Measurements from ENCODE around the gene ARSB. TPM values are rescaled to one million over a fixed set of nuclear protein-coding genes. Genes with fewer than 3 reads are reported as not detected.

Gene ARSB
- total RNA-seq, 2 experiments from 2014 or later: 7.0 to 7.1 TPM

DNA sequence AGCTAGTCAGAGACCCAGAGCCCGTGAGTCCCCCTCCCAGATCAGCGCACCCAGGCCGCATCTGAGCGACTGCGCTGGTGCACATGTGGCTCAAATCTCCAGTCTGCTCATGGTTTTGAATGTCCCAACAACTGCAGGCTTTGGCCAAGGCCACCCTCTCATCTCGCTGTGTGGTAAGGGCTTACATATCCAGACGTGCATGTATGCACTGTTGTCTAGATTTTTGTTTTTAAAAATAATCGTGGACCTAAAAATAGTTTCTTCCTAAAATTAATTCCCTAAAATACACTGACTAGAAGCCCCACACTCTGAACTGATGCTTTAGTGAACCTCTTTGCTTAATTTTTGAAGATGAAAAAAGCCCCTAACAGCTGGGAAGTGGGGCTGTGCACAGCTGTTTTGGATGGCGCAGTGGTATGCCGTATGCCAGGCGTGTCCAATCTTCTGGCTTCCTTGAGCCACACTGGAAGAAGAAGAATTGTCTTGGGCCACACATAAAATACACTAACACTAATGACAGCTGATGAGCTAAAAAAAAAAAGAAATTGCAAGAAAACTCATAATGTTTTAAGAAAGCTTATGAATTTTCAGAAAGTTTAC, 193.5 kb downstream of the ARSB start:
- no peak for DNase-seq
- Mint-ChIP-seq H3K27me3 (ENCODE audit: low read depth) (no peaks in the 10 kb centered on the region), H3K27ac (no peak overlapping the region), H3K4me1 (ENCODE audit: low read depth) (no peaks in the 10 kb centered on the region), H3K4me3 (no peak overlapping the region), H3K9me3 (no peaks in the 10 kb centered on the region), H3K36me3 (ENCODE audit: low read depth) (no peaks in the 10 kb centered on the region)
- CTCF ChIA-PET: no interaction called here
- intact Hi-C loops (cut with micrococcal nuclease): no loop called here

GRCh38 chr5:78787783-78788182, 197.3 kb downstream of the ARSB start:
- no peaks in the 10 kb centered on the region for H3K4me1 Mint-ChIP-seq (ENCODE audit: low read depth)
- CTCF ChIA-PET: no interaction called here
- intact Hi-C loops (cut with micrococcal nuclease): no loop called here
- H3K9me3 Mint-ChIP-seq: peaks cover 2% of the 10 kb centered on the region
- H3K27ac Mint-ChIP-seq: no peak overlapping the region
- DNase-seq: no peak
- H3K27me3 Mint-ChIP-seq (ENCODE audit: low read depth): no peaks in the 10 kb centered on the region
- no peak overlapping the region for H3K4me3 Mint-ChIP-seq
- H3K36me3 Mint-ChIP-seq (ENCODE audit: low read depth): no peaks in the 10 kb centered on the region

GRCh38 chr5:78785454-78785853, 199.7 kb downstream of the ARSB start:
- H3K27ac Mint-ChIP-seq: no peak overlapping the region
- no peaks in the 10 kb centered on the region for H3K27me3 Mint-ChIP-seq (ENCODE audit: low read depth)
- no peak overlapping the region for H3K4me3 Mint-ChIP-seq
- H3K9me3 Mint-ChIP-seq: peaks cover 2% of the 10 kb centered on the region
- DNase-seq: no peak
- H3K36me3 Mint-ChIP-seq (ENCODE audit: low read depth): peaks cover 6% of the 10 kb centered on the region
- H3K4me1 Mint-ChIP-seq (ENCODE audit: low read depth): no peaks in the 10 kb centered on the region
- CTCF ChIA-PET: no interaction called here
- intact Hi-C loops (cut with micrococcal nuclease): no loop called here

- intact Hi-C loops (cut with micrococcal nuclease): no loop called here
- Mint-ChIP-seq H3K36me3 (ENCODE audit: low read depth) (peaks cover 15% of the 10 kb centered on the region), H3K4me3 (no peak overlapping the region), H3K27ac (no peak overlapping the region), H3K4me1 (ENCODE audit: low read depth) (no peaks in the 10 kb centered on the region), H3K9me3 (peaks cover 2% of the 10 kb centered on the region), H3K27me3 (ENCODE audit: low read depth) (no peaks in the 10 kb centered on the region)
- CTCF ChIA-PET: no interaction called here
- no peak for DNase-seq
These were observed 201.5 kb downstream of the ARSB start for GRCh38 chr5:78783434-78784130.

GRCh38 chr5:78782728-78783127, 202.4 kb downstream of the ARSB start:
- CTCF ChIA-PET: no interaction called here
- intact Hi-C loops (cut with micrococcal nuclease): no loop called here
- peaks cover 2% of the 10 kb centered on the region for H3K9me3 Mint-ChIP-seq

DNA sequence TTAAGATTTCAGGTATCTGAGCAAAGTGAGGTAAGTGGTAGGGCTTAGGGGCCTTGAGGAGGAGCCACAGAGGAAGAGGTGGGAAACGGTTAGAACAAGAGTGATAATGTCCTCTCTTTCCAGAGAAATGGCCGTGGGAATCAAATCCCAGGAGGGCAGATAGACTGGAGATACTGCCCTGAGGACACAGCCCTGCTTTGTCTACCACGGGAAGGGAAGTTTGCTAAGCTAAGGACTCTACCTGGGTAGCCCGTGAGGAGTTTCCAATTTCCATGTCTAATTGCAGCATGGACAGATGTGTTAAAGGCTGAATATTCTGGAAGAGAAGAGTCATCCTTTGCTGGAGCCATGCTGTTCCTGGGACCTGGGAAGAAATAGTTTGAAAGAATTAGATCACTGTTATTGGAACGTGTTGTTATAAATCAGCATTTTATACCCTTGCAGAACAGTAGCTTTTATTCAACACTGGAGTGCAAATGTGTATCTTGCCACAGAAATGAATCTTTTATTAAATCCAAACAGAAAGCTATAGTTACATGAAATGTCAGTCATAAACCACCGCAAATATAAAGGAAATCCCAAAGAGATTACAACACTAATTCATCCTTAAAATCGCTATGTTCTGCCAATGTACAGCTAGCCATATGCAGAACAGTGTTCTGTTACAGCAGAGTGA, 203.4 kb downstream of the ARSB start:
- no peaks in the 10 kb centered on the region for H3K4me1 Mint-ChIP-seq (ENCODE audit: low read depth)
- no peak for DNase-seq
- CTCF ChIA-PET: no interaction called here
- peaks cover 2% of the 10 kb centered on the region for H3K9me3 Mint-ChIP-seq
- peaks cover 15% of the 10 kb centered on the region for H3K36me3 Mint-ChIP-seq (ENCODE audit: low read depth)
- H3K4me3 Mint-ChIP-seq: no peak overlapping the region
- no peak overlapping the region for H3K27ac Mint-ChIP-seq
- intact Hi-C loops (cut with micrococcal nuclease): no loop called here
- no peaks in the 10 kb centered on the region for H3K27me3 Mint-ChIP-seq (ENCODE audit: low read depth)

More at GRCh38 chr5:78782728-78783127, 202.4 kb downstream of the ARSB start:
- no peak for DNase-seq
- Mint-ChIP-seq H3K27me3 (ENCODE audit: low read depth) (no peaks in the 10 kb centered on the region), H3K4me3 (no peak overlapping the region), H3K36me3 (ENCODE audit: low read depth) (peaks cover 15% of the 10 kb centered on the region), H3K27ac (no peak overlapping the region), H3K4me1 (ENCODE audit: low read depth) (no peaks in the 10 kb centered on the region)

- CTCF ChIA-PET: no interaction called here
These were observed 205.1 kb downstream of the ARSB start for GRCh38 chr5:78779771-78780616.

GRCh38 chr5:78779262-78779661, 205.8 kb downstream of the ARSB start:
- no peak overlapping the region for H3K27ac Mint-ChIP-seq
- H3K36me3 Mint-ChIP-seq (ENCODE audit: low read depth): peaks cover 16% of the 10 kb centered on the region
- no peaks in the 10 kb centered on the region for H3K27me3 Mint-ChIP-seq (ENCODE audit: low read depth)
- DNase-seq: no peak
- no peak overlapping the region for H3K4me3 Mint-ChIP-seq
- intact Hi-C loops (cut with micrococcal nuclease): no loop called here
- CTCF ChIA-PET: no interaction called here
- H3K9me3 Mint-ChIP-seq: no peaks in the 10 kb centered on the region
- no peaks in the 10 kb centered on the region for H3K4me1 Mint-ChIP-seq (ENCODE audit: low read depth)

More at GRCh38 chr5:78779771-78780616, 205.1 kb downstream of the ARSB start:
- Mint-ChIP-seq H3K4me3 (no peak overlapping the region), H3K9me3 (no peaks in the 10 kb centered on the region), H3K27me3 (ENCODE audit: low read depth) (no peaks in the 10 kb centered on the region), H3K27ac (no peak overlapping the region), H3K36me3 (ENCODE audit: low read depth) (peaks cover 15% of the 10 kb centered on the region), H3K4me1 (ENCODE audit: low read depth) (no peaks in the 10 kb centered on the region)
- intact Hi-C loops (cut with micrococcal nuclease): no loop called here
- DNase-seq: no peak

- H3K4me1 Mint-ChIP-seq (ENCODE audit: low read depth): no peaks in the 10 kb centered on the region
- H3K27me3 Mint-ChIP-seq (ENCODE audit: low read depth): no peaks in the 10 kb centered on the region
- no peak overlapping the region for H3K4me3 Mint-ChIP-seq
- H3K9me3 Mint-ChIP-seq: no peaks in the 10 kb centered on the region
- CTCF ChIA-PET: interaction anchor here (0.6 kb wide), 1 partner anchor 100 kb away, joined by 4 read pairs; no protein-coding TSS in a partner anchor
- DNase-seq: no peak
- peaks cover 19% of the 10 kb centered on the region for H3K36me3 Mint-ChIP-seq (ENCODE audit: low read depth)
- H3K27ac Mint-ChIP-seq: no peak overlapping the region
- intact Hi-C loops (cut with micrococcal nuclease): no loop called here
These were observed 206.6 kb downstream of the ARSB start for GRCh38 chr5:78778538-78778937.

- peaks cover 19% of the 10 kb centered on the region for H3K36me3 Mint-ChIP-seq (ENCODE audit: low read depth)
- intact Hi-C loops (cut with micrococcal nuclease): no loop called here
- no peak overlapping the region for H3K4me3 Mint-ChIP-seq
- H3K4me1 Mint-ChIP-seq (ENCODE audit: low read depth): no peaks in the 10 kb centered on the region
- H3K27me3 Mint-ChIP-seq (ENCODE audit: low read depth): no peaks in the 10 kb centered on the region
- CTCF ChIA-PET: interaction anchor here (0.6 kb wide), 1 partner anchor 101 kb away, joined by 4 read pairs; no protein-coding TSS in a partner anchor
- no peak overlapping the region for H3K27ac Mint-ChIP-seq
- H3K9me3 Mint-ChIP-seq: no peaks in the 10 kb centered on the region
- no peak for DNase-seq
These were observed 207.2 kb downstream of the ARSB start for GRCh38 chr5:78777901-78778300.

DNA sequence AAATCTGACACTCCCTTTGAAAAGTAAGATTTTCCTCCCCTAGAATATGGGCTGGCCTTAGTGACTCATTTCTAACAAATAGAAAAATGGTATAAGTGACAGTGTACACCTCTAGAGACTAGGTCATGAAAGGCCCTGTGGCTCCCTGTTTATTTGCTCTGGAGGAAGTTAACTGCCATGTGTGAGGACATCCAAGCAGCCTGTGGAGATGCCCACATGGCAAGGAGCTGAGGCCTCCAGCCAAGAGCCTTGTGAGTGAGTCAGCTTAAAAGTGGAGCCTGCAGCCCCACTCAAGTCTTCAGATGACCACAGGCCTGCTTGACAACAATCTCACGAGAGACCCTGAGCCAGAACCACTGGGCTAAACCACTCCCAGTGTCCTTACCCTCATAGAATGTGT, 208.5 kb downstream of the ARSB start:
- Mint-ChIP-seq H3K36me3 (ENCODE audit: low read depth) (peaks cover 20% of the 10 kb centered on the region), H3K27ac (no peak overlapping the region), H3K4me3 (no peak overlapping the region), H3K27me3 (ENCODE audit: low read depth) (no peaks in the 10 kb centered on the region), H3K4me1 (ENCODE audit: low read depth) (peaks cover 3% of the 10 kb centered on the region), H3K9me3 (no peaks in the 10 kb centered on the region)
- no peak for DNase-seq
- intact Hi-C loops (cut with micrococcal nuclease): no loop called here
- CTCF ChIA-PET: no interaction called here

DNA sequence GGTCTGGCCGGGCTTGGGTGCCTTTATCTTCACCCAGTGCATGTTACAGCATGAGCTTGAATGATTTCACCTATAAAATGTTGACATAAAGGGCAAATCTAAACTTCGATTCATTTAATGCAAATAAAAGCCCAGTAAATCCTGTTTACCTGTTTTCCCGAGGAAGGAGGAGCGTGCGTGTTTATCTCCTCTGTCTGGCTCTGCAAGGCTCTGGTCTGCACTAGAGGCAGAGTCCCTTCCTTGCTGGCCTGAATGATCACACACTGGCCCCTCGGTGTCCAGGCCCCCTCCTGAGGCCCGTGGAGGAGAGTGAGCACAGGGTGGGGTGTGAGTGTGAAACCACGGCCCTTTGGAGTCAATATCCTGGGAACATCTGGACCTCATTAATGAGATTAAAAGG, 211.5 kb downstream of the ARSB start:
- no peak for DNase-seq
- no peaks in the 10 kb centered on the region for H3K27me3 Mint-ChIP-seq (ENCODE audit: low read depth)
- H3K9me3 Mint-ChIP-seq: no peaks in the 10 kb centered on the region
- no peak overlapping the region for H3K4me3 Mint-ChIP-seq
- H3K27ac Mint-ChIP-seq: no peak overlapping the region
- peaks cover 7% of the 10 kb centered on the region for H3K4me1 Mint-ChIP-seq (ENCODE audit: low read depth)
- H3K36me3 Mint-ChIP-seq (ENCODE audit: low read depth): peaks cover 6% of the 10 kb centered on the region
- intact Hi-C loops (cut with micrococcal nuclease): no loop called here
- CTCF ChIA-PET: no interaction called here
